HG03108 (cell line): Measurements from ENCODE around the gene TMEM134.
"Not testable (repeated sequence)": the region's sequence is repeated elsewhere in the genome, so short reads cannot be mapped to it uniquely, and the experiment has no call there.

Experiments used
- ATAC-seq: cut with Tn5 transposase; IDR thresholded peaks from one replicate; pipeline ENCODE4 v1.9.1; 2021; ENCODE audit warnings: moderate library complexity; ENCODE audit not compliant: unreplicated experiment

The TMEM134 gene, protein sequence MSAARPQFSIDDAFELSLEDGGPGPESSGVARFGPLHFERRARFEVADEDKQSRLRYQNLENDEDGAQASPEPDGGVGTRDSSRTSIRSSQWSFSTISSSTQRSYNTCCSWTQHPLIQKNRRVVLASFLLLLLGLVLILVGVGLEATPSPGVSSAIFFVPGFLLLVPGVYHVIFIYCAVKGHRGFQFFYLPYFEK

DNA sequence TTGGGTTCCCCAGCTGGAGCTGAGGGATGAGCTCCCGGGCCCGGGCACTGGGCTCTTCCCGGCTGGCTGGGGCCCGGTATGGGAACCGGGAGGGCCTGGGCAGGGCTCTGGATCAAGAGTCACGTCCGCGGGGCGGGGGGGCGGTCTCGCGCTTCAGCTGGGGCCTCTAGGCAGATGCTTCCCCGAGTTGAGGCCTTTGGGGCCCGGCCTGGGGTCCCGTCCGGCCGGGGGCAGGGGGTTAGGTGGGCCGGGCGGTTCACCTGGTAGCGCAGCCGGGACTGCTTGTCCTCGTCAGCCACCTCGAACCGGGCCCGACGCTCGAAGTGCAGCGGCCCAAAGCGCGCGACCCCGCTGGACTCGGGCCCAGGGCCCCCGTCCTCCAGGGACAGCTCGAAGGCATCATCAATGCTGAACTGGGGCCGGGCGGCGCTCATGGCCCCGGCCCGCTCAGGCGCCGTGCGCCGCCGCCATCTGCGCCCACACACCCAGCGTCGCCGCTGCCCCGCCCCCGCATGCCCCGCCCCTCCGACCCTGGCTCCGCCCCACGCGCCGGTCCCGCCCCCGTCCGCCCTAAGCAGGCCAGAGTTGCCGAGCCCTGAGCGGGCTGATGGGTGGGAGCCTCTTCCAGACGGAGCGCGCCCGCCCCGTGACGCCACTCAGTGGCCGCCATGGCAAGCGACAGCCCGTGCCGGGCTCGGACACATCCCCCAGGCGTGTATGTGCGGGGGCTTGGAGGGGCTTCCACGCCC, at the start of gene TMEM134:
TMEM134 (minus strand) TSS at position 493 of the 749 bp plus-strand sequence; CDS start at position 434, 59 bp downstream.
- peak; percentile 60 for ATAC-seq

DNA sequence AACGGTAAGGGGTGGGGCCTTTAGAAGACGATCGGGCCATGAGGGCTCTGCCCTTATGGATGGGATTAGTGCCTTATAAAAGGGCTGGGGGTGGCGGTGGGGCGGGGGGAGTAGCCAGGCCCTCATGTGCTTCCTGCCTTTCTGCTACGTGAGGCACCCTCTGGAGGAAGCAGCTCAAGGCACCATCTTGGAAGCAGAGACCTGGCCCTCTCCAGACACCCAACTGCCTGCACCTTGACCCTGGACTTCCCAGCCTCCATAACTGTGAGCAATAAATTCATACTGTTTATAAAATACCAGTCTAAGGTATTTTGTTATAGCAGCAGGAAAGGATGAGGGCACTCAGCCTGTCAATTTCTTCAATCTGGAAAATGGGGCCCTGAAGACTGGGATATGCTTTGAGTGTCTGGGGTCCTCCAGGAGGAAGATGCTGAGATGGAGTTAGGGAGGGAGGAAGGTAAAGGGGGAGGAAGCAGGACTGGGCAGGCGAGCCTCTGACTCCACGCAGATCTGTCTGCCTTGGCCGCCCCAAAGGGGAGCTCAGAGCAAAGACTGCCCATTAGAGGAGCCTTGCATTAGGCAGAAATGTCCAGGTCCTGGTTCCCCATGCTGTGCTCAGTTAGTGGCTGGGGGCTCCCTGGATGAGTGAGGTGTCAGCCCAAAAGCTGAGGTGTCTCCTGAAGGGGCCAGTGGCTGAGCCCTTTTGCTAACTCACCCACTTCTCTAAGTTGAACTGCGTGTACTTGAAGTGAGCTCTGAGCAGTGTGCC, 48.9 kb upstream of the TMEM134 start:
- no peak for ATAC-seq

DNA sequence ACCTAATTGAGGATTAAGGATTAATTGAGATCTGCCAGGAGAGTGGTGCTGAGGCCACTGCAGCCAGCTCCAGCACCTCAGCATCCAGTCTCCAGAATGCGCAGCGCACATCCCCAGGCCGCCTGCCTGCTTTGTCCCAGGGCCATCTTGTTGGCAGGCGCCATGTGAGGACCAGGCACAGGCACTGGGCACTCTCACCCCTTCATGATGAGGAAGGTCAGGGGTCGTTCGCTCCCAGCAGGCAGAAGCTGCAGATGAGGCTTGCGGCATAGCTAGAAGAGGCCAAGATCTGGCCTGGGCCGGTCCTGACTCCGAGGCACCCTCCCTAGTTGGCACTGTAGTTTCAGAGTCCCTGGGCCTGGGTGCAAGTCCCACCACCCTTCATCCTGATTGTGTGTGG, 47.8 kb upstream of the TMEM134 start:
- no peak for ATAC-seq

DNA sequence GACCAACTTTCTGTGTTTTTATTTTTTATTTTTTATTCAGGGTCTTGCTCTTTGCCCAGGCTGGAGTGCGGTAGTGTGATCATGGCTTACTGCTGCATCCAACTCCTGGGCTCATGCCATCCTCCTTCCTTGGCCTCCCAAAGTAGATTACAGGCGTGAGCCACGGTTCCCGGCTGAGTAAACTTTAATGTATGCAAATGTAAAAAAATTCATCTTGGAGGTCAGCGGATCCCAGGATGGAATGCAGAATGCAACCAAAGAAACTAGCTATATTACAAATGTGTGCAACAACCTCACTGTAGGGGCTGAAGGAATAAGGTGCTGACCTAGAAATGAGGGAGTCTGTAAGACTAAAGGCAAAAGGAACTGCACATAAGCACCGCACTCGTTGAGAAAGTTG, 45.1 kb upstream of the TMEM134 start:
- no peak for ATAC-seq

DNA sequence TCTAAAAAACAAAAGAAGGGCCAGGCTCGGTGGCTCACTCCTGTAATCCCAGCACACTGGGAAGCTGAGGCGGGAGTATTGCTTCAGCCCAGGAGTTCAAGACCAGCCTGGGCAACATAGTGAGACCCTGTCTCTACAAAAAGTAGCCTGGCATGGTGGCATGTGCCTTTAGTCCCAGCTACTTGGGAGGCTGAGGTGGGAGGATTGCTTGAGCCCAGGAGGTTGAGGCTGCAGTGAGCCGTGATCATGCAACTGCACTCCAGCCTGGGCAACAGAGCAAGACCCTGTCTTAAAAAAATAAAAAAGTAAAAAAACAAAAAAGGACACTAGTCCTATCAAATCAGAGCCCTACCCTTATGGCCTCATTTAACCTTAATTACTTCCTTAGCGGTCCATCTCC, 42.5 kb upstream of the TMEM134 start:
- ATAC-seq: not testable (repeated sequence)

DNA sequence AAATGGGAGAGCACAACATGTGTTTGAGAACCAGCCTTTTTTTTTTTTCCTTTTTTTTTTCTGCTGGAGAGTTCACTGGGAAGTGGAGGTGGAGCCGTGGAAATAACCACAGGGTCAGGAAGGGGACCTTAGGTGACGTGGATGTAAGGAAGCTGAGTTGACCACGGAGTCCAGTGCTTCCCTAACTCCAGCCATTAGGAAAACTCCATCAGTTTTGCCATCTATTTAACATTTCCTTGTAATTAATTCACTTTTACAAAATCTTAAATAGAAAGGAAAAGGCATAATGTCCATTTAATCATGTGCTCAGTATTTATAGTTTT, 40.9 kb upstream of the TMEM134 start:
- no peak for ATAC-seq

DNA sequence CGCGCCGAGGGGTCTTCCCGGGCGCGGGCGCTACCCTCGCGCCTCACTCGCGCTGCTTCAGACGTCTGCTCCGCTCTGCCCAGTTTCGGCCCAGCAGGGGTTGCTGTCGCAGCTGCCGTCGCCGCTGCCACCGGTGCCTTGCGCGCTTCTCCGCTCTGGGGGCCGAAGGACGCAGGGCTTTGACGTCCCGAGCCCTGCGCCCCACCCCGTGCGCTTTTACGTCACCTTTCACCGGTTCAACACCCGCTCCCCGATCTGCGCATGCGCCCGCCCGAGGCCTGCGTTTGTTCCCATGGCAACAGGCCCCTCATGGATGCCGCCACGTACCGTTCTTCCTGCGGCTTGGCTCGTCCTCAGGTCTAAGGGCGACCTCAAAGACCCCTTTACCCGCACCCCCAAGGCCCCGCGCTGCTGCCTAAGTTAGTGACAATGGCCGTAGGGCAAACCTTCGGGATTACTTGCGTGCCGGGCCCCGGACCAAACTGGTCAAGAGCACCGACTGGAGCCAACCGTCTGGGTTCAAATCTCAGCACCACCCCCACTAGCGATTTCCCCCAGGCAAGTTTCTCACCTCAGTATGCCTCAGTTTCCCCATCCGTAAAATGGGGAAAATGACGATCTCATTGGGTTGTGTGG, 39.6 kb upstream of the TMEM134 start:
- ATAC-seq: peak; percentile 26

DNA sequence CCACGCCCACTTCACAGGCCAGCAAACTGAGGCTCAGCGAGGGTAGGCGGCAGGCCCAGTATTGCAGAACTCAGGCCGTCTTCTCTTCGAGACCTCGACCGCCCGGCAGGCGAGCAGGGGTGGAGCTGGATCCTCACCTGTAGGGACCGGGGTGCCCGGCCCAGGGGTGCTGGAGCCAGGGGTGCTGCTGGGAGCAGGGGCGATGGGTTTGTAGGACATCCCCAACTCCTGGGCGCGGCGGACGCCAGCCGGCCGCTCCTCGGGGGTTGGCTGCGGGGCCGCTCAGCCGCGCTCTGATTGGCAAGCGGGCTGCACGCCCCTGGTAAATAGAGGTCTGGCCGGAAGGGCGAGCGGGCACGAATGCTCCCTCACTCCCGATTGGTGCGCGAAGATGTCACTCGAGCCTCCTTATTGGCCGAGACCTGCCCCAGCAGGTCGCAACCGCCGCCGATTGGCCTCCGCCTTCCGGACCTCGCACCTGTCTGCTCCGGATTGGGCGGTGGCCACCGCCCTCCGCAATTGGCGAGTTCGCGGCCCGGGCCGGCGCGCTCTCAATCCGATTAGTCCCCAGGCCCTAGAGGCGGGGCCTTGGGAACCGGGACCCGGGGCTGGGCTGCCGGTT, 38.9 kb upstream of the TMEM134 start, which contains the start of gene CDK2AP2:
CDK2AP2 (minus strand) TSS at position 299 of the 622 bp plus-strand sequence; CDS start at position 219, 80 bp downstream.
- peak; percentile 65 for ATAC-seq

DNA sequence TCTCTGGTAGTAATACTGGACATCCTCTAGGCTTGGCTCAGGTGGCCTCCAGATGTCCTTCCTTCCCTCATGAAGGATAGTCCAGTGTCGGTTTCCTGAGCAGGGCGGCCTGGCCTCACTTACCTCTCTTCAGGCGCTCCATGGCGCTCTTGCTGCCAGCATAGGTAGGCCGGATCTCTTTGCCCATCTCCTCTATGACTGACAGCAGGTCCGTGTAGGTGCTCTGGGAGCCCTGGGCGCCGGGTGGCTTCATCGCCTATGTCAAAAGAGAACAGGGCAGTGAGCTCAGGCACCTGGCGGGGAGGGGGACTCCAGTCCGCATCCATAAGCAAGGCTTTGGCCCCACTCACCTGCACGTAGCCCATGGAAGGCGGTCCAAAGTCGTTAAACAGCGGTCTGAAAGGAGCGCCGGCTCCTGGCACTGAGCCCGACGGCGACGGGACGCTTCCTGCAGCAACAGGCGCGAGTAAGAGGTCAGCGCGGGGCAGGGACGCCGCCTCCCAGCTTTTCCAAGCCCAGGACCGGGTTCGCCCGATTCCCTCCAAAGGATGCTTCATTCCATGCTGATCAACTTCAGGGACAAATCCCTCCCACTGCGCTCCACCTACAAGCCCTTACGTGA, 38.3 kb upstream of the TMEM134 start:
- ATAC-seq: no peak

DNA sequence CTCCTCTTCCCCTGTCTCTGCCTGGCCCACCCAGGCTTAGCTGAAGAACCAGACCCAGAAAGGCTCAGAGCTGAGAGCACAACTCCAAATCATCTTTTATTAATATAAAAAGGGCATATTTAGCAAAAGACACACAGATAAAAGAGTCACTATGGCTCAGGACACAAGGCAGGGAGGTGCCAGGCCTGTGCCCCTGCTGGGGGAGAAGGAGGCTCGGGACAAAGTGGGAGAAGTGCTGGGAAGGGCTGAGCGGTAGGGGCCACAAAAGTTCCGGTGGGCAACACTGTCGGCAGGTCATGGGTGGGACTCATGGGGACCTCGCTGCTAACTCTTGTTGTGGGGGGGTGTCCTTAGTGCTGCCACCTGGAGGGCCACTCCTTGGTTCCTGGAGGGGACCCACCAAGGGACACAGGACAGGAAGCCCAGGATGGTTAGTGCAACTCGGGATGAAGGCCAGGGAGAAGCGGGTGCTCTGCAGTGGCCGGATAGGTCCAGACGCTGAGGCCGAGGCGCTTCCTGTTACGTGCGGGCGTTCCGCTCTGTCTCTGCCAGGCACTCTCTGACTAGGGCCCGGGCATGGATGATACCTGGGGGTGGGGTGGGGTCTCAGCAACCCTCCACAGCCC, 37.5 kb upstream of the TMEM134 start:
- no peak for ATAC-seq

DNA sequence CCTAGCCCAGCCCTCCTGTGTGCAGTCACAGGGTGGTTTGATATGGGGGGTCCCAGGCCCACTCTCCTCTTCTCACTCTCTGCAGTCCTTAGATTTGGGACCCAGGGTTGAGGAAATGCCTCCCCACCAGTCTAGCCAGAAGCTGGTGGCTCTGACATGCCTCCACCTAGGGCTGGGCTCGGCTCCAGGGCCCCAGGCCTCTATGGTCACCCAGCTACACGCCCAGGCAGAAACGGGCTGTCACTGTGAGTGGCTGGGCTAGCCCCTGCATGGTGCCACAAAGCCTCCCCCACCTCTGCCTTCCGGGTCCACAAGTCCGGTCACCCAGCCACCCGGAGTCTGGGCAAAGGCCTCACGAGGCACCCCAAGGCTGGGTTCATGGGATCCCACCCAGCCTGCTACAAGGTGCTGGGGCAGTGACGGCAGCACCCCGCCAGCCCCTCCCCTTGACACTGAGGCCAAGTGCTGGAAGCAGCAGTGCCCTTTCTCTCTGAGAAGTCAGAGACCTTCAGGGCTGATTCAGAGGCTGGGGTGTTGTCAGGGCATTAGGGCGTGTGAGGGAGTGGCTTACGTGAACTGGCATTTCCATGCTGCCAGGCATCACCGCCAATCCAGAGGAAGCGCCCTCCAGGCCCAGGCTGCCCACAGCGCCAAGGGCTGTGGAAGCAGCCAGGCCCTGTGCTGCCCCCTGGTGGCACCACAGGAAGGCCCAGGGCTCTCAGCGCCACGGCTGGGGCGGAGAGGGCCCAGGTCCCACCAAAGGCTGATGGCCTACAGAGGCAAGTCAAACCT, 36.8 kb upstream of the TMEM134 start:
- ATAC-seq: peak; percentile 20

DNA sequence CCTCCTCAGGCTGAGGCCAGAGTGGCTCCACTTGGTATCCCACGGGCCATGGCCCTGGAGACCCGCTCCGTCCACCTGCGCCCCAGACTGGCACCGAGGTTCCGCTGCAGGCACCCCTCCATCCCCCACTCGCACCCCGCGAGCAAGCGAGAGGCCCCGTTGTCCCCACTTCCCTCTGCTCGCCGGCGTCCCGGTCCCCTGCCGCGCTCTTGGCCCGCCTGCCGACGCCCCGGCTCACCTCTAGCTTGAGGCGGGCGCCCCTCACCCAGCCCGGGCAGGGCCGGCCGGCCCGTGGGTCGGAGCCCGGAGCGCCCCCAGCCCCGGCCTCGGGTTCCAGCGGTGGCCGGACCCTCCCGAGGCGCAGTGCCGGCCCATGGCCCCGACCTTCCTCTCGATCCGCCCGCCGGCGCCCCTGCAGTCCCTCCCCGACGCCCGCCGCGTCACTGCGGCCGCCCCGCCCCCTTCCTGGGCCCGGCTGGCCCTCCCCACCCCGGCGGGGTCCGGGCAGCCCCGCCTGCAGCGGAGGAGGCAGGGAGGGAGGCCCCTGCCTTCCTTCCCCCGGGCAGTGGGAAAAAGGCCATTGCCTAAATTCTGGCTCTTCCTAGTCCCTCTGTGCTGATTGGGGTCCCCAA, 36.0 kb upstream of the TMEM134 start, which contains the start of gene PITPNM1:
PITPNM1 (minus strand) TSS at position 414 of the 632 bp plus-strand sequence. CDS start 1,183 bp downstream, outside the sequence.
- ATAC-seq: peak; percentile 18

DNA sequence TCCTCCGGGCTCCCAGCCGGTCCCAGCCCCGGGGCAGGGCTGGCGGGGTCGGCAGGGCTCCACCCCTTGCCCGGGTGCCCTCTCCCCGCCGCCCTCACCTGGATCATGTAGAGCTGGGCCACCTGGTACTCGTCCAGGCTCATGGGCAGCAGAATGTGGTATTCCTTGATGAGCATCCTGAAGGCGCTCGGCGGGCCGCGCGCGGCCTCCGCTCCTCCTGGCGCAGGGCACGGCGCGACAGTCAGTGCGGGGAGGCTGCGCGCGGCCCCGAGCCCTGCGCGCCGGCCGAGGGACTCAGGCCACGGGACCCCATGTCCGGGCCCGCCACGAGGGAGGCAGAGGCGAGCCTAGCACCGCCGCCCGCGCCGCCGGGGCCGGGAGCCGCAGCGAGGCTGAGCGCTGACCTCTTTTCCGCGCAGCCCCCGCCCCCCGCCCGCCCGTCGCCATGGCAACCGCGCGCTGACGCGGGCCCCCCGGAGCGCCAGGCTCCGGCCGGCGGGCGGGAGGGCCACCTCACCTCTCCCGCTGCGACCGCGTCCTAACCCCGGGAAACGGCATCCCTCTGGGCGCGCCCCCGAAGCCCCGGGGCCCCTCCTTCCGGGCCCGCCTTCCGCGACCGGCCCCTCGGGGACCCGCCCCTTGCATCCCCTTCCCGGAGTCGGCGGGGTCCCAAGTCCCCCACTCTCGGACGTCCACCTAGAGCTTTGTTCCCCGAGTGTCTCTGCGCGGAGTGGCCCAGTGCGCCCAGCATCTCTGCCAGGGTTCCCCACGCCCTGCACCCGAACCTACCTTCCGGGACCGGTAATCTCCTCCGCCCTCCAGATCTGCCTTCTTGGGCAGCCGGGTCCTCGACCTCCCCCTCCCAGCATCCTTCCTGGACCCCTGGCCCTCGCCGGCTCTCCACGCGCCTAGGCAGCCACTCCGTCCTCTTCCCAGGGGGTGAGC, 35.2 kb upstream of the TMEM134 start:
- no peak for ATAC-seq

DNA sequence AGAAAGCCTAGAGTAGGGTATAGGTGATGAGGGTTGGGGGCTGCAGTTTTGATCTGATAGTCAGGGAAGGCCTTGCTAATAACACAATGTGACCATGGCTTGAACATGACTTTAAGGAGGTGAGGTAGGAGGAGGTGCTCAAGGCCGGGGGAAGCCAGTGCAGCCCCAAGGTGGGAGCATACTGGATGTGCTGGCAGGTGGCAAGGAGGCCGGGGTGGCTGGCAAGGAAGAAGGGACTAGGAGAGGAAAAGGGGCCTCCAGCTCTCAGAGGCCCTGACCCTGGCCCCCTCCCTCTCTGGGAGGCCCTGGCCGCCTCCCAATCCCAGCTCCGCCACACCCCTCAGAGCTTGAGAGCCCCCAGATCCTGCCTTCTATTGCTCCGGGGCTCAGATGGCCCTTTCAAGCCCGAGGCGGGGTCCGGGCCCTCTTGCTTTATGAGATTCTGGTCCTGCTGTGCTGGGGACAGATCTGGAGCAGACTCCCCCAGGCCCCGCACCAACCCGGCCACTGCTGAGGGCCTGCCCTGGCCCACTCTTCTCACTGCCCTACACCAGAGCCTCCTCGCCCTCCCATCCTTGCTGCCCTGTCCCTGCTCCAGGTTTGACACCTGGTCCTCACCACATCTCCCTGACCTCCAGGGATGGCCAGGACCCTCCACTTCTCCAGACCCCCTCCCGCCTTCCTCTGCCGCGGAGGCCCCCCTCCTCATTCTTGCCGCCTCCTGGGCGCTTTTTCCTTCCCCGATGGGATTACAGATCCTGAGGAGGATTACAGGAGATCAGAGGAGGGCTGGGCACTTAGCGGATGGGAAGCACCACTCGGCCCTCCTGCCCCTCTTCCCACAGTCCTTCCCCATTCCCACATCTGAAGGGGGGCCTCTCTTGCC, 34.3 kb upstream of the TMEM134 start:
- ATAC-seq: no peak

DNA sequence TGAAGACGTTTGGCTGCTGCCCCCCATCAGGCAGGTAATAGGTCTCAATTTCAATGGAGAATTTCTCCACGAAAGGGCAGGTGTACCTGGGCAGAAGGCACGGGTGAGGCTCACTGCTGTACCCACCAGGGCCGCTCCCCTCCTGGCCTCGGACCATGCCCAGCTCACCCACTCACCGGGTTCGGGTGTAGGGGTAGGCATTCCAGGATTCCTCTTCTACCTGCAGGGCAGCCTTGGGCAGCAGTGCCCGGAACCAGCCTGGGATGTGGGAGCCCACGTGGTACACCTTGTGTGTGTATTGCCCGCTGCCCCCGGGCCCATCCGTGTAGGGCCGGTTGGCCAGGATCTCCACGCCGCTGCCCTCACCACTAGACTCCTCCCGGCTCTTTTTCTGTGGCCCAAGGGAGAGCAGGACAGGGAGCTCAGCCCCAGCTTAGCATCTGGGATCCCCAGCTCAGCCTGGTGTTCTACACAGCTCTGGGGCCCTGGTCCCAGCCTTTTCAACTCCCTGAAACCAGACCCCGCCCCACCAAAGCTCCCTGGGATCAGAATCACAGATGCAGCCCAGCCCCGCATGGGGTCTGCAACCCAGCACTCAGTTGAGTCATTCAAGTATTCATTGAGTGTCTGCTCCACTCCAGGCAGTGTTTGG, 33.4 kb upstream of the TMEM134 start:
- no peak for ATAC-seq

DNA sequence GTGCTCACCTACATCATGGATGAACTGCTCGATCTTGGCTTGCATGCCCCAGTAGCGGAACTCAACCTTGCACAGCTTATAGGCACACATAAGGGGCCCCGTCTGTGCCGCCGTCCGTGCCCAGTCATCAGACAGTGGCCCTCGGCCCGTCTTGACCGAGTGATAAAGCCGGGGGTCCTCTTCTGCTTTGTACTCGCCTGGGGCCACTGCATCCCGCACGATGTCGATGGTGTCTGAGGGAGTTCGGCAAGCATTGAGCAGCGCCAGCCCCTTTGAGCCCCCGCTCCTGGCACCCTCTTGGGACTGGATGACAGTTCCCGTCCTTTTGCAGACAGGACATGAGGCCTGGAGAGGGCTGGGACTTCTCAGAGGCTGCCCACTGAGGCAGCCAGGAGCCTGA, 32.8 kb upstream of the TMEM134 start:
- no peak for ATAC-seq
